ENCODE results near the gene FRMD4A.
A peak's percentile ranks its signal among the peaks of the same experiment; 100 is the strongest.
"Not testable (repeated sequence)": the region's sequence is repeated elsewhere in the genome, so short reads cannot be mapped to it uniquely, and the experiment has no call there.

The FRMD4A gene

GRCh38 chr10:14200698-14201544 is 129.8 kb downstream of the FRMD4A start:
- peak; percentile 9 for DNase-seq
- Histone ChIP-seq H3K9me3 (no peaks in the 10 kb centered on the region), H3K4me3 (ENCODE audit: low read depth, low read length) (no peak overlapping the region), H3K27me3 (no peaks in the 10 kb centered on the region), H3K4me1 (no peaks in the 10 kb centered on the region), H3K36me3 (no peaks in the 10 kb centered on the region)
- peak; percentile 33; the same call in 1 of the 2 replicates for TF ChIP-seq CTCF (IDR thresholded peaks at IDR 0.05; ENCODE audit: low read depth, low read length)

GRCh38 chr10:14199098-14199497 is 131.6 kb downstream of the FRMD4A start:
- H3K4me3 ChIP-seq (ENCODE audit: low read depth, low read length); DNase-seq: not testable (repeated sequence)

GRCh38 chr10:14198078-14198477 is 132.6 kb downstream of the FRMD4A start:
- H3K9me3 ChIP-seq = no peaks in the 10 kb centered on the region
- no peaks in the 10 kb centered on the region for H3K4me1 ChIP-seq
- H3K36me3 ChIP-seq = no peaks in the 10 kb centered on the region
- TF ChIP-seq CTCF (IDR thresholded peaks at IDR 0.05; ENCODE audit: low read depth, low read length) = no peak
- no peak for DNase-seq
- H3K4me3 ChIP-seq (ENCODE audit: low read depth, low read length) = no peak overlapping the region
- 0 out of 2 replicates have a peak, but pooled peaks cover 3% of the 10 kb centered on the region for H3K27me3 ChIP-seq

More at GRCh38 chr10:14199098-14199497, 131.6 kb downstream of the FRMD4A start:
- not testable (repeated sequence) for H3K4me1 ChIP-seq, H3K36me3 ChIP-seq, H3K9me3 ChIP-seq, H3K27me3 ChIP-seq

- Histone ChIP-seq H3K9me3 (no peaks in the 10 kb centered on the region), H3K36me3 (no peaks in the 10 kb centered on the region), H3K27me3 (0 out of 2 replicates have a peak, but pooled peaks cover 3% of the 10 kb centered on the region), H3K4me1 (no peaks in the 10 kb centered on the region), H3K4me3 (ENCODE audit: low read depth, low read length) (no peak overlapping the region)
- TF ChIP-seq CTCF (IDR thresholded peaks at IDR 0.05; ENCODE audit: low read depth, low read length) = no peak
- DNase-seq = no peak
Observed at GRCh38 chr10:14196113-14196512, 134.6 kb downstream of the FRMD4A start.

GRCh38 chr10:14195433-14195832 is 135.3 kb downstream of the FRMD4A start:
- no peaks in the 10 kb centered on the region for H3K9me3 ChIP-seq
- no peaks in the 10 kb centered on the region for H3K36me3 ChIP-seq
- DNase-seq = no peak
- 0 out of 2 replicates have a peak, but pooled peaks cover 3% of the 10 kb centered on the region for H3K27me3 ChIP-seq
- TF ChIP-seq CTCF (IDR thresholded peaks at IDR 0.05; ENCODE audit: low read depth, low read length) = no peak
- H3K4me1 ChIP-seq = no peaks in the 10 kb centered on the region
- no peak overlapping the region for H3K4me3 ChIP-seq (ENCODE audit: low read depth, low read length)

- no peaks in the 10 kb centered on the region for H3K9me3 ChIP-seq
- DNase-seq = no peak
- H3K36me3 ChIP-seq = no peaks in the 10 kb centered on the region
- H3K27me3 ChIP-seq = 0 out of 2 replicates have a peak, but pooled peaks cover 3% of the 10 kb centered on the region
- H3K4me1 ChIP-seq = no peaks in the 10 kb centered on the region
- no peak for TF ChIP-seq CTCF (IDR thresholded peaks at IDR 0.05; ENCODE audit: low read depth, low read length)
- no peak overlapping the region for H3K4me3 ChIP-seq (ENCODE audit: low read depth, low read length)
Observed at GRCh38 chr10:14192746-14193145, 138.0 kb downstream of the FRMD4A start.

Measured in BE2C (cell line).